Esophagus squamous epithelium (tissue), 5 donors: Measurements from ENCODE around the gene EMC6. TPM values are rescaled to one million over a fixed set of nuclear protein-coding genes. Genes with fewer than 3 reads are reported as not detected.

ENCODE experiments used
- DNase-seq: peaks from one replicate; lab custom pipeline; 2025; lab: John Stamatoyannopoulos, UW
- H3K27ac ChIP-seq, 4 donors: fragments of 200-600 bp; sonication (generic); one replicate each; pipeline ENCODE4 v1.5.1; 2016 to 2019; ENCODE audit warnings: mild to moderate bottlenecking in 1 of 4
- H3K27me3 ChIP-seq, 4 donors: fragments of 200-600 bp; sonication (generic); 1 replicate in 3 of 4; 2 replicates in 1 of 4; pipeline versions ENCODE4 v1.5.1 to v1.6.0; 2017 to 2021; ENCODE audit warnings: antibody characterized with exemption in 1 of 4
- H3K36me3 ChIP-seq, 3 donors: fragments of 200-600 bp; sonication (generic); one replicate each; pipeline ENCODE4 v1.5.1; 2016 to 2019
- H3K4me1 ChIP-seq, 3 donors: fragments of 200-600 bp; sonication (generic); one replicate each; pipeline ENCODE4 v1.5.1; 2017 to 2019
- H3K4me3 ChIP-seq, 4 donors: fragments of 200-600 bp; sonication (generic); 1 replicate in 3 of 4; 2 replicates in 1 of 4; pipeline ENCODE4 v1.5.1; 2016 to 2019; ENCODE audit warnings: mild to moderate bottlenecking in 2 of 4, moderate library complexity in 1 of 4
- H3K9me3 ChIP-seq, 3 donors: fragments of 200-600 bp; sonication (generic); one replicate each; pipeline ENCODE4 v1.5.1; 2016 to 2019
- CTCF ChIP-seq, 6 experiments: fragments of 450-650 bp in 4 of 6; fragments of 200-600 bp in 2 of 6; sonication (generic) in 2 of 6; IDR thresholded peaks; one replicate each; pipeline ENCODE4 v1.5.1; 2016 to 2019; ENCODE audit warnings: antibody characterized with exemption in 6 of 6, mild to moderate bottlenecking in 4 of 6, moderate library complexity in 4 of 6
- POLR2A ChIP-seq, 4 donors: fragments of 450-650 bp; IDR thresholded peaks; one replicate each; pipeline ENCODE4 v1.6.1; 2017; ENCODE audit warnings: antibody characterized with exemption in 4 of 4, mild to moderate bottlenecking in 4 of 4, moderate library complexity in 3 of 4
- WGBS, 2 donors: methylation state at CpG; one replicate each; pipeline ENCODE4 v1.1.5; 2018; 5-methylcytosine and 5-hydroxymethylcytosine counted together
- intact Hi-C: fragments of 100-400 bp; cut with DNase I; formaldehyde crosslinking; loops from one replicate; pipeline ENCODE4 v1.15.0; 2022
- total RNA-seq, 4 donors: library from RNA; depleted of rRNA; stranded (reverse); fragments of >200 nt; gene quantifications; one replicate each; pipeline ENCODE4 v1.1.0, GENCODE V29; 2016
- donor health status: DM: yes; HTN: yes; CAD: no.

The EMC6 gene
- total RNA-seq, 4 donors from 2014 or later = 14.5 to 26.3 (median 19.0) TPM

- H3K4me1 ChIP-seq = peaks cover 13 to 33% (median 17%) of the 10 kb centered on the region in 3 donors
- WGBS, 2 donors = 2% methylated on average over 11 of the region's 68 CpGs; no CpG with 5 or more reads in 1 of the 2 donors
These were observed 32.3 kb upstream of the EMC6 start, which contains the start of the genes CTNS and SHPK for GRCh38 chr17:3636154-3636907. TSS of gene CTNS (plus strand) at chr17:3636760. CDS start at chr17:3640207, 3,447 bp downstream. TSS of gene SHPK (minus strand) at chr17:3636250. CDS start at chr17:3636219, 31 bp downstream.

GRCh38 chr17:3636908-3637373 is 31.7 kb upstream of the EMC6 start:
- TF ChIP-seq POLR2A (IDR thresholded peaks at IDR 0.05) (no peak), CTCF (IDR thresholded peaks at IDR 0.05) (no peak)
- WGBS, 2 donors = 5 to 15% methylated on average over 3 to 12 of the region's 31 CpGs
- Histone ChIP-seq H3K4me1 (peaks cover 13 to 33% (median 17%) of the 10 kb centered on the region in 3 donors), H3K4me3 (peak overlapping the region; percentile 68 to 100 (median 82)), H3K27ac (peak overlapping the region; percentile 93 to 99 (median 97)), H3K27me3 (no peaks in the 10 kb centered on the region), H3K9me3 (no peaks in the 10 kb centered on the region), H3K36me3 (peaks cover 0 to 41% (median 0%) of the 10 kb centered on the region in 3 donors)
- no peak for DNase-seq
- intact Hi-C loops = loop anchor here (10.0 kb wide), 1 partner anchor 592 kb away; no protein-coding TSS in a partner anchor

More at GRCh38 chr17:3636154-3636907, 32.3 kb upstream of the EMC6 start, which contains the start of the genes CTNS and SHPK:
- no peaks in the 10 kb centered on the region for H3K27me3 ChIP-seq
- peak within 1 kb of the TSS; percentile 93 to 99 (median 97) for H3K27ac ChIP-seq
- H3K4me3 ChIP-seq = peak within 1 kb of the TSS; percentile 68 to 100 (median 82)
- DNase-seq = peak; percentile 83
- peaks cover 0 to 42% (median 0%) of the 10 kb centered on the region in 3 donors for H3K36me3 ChIP-seq
- TF ChIP-seq POLR2A (IDR thresholded peaks at IDR 0.05) (peak in 3 of 4 donors; percentile 17 to 59 (median 29)), CTCF (IDR thresholded peaks at IDR 0.05) (no peak)
- no peaks in the 10 kb centered on the region for H3K9me3 ChIP-seq
- intact Hi-C loops = loop anchor here (10.0 kb wide), 1 partner anchor 592 kb away; no protein-coding TSS in a partner anchor

- 56 to 59% methylated on average over 7 of the region's 7 CpGs for WGBS, 2 donors
- Histone ChIP-seq H3K4me1 (peaks cover 11 to 21% (median 13%) of the 10 kb centered on the region in 3 donors), H3K36me3 (peaks cover 0 to 56% (median 0%) of the 10 kb centered on the region in 3 donors), H3K27me3 (no peaks in the 10 kb centered on the region), H3K4me3 (no peak overlapping the region), H3K9me3 (no peaks in the 10 kb centered on the region), H3K27ac (no peak overlapping the region)
- TF ChIP-seq CTCF (IDR thresholded peaks at IDR 0.05) (no peak), POLR2A (IDR thresholded peaks at IDR 0.05) (no peak)
- DNase-seq = no peak
- intact Hi-C loops = loop anchor here (10.0 kb wide), 1 partner anchor 595 kb away; no protein-coding TSS in a partner anchor
These were observed 28.5 kb upstream of the EMC6 start for GRCh38 chr17:3639981-3640596.

- peaks cover 8 to 14% (median 11%) of the 10 kb centered on the region in 3 donors for H3K4me1 ChIP-seq
- no peaks in the 10 kb centered on the region for H3K27me3 ChIP-seq
- no peaks in the 10 kb centered on the region for H3K9me3 ChIP-seq
- H3K36me3 ChIP-seq = peaks cover 0 to 62% (median 0%) of the 10 kb centered on the region in 3 donors
- DNase-seq = no peak
- no peak overlapping the region for H3K27ac ChIP-seq
- intact Hi-C loops = no loop called here
- no peak for TF ChIP-seq CTCF (IDR thresholded peaks at IDR 0.05)
- 76 to 80% methylated on average over 3 of the region's 3 CpGs for WGBS, 2 donors
- H3K4me3 ChIP-seq = no peak overlapping the region
These were observed 27.6 kb upstream of the EMC6 start for GRCh38 chr17:3641014-3641413.
